Head of caudate nucleus (tissue), 42 donors: ENCODE data around the gene ZKSCAN1.
"Not testable (repeated sequence)": the region's sequence is repeated elsewhere in the genome, so short reads cannot be mapped to it uniquely, and the experiment has no call there.

Experiments
- DNase-seq, 42 donors: peaks; one replicate each; pipeline versions ENCODE4 v3.0.0 to v3.0.0-alpha.2; 2020 to 2021; ENCODE audit warnings: mixed read lengths in 7 of 42
- intact Hi-C: fragments of 100-400 bp; cut with DNase I; formaldehyde crosslinking; loops from one replicate; pipeline ENCODE4 v1.15.0; 2022

Gene ZKSCAN1

GRCh38 chr7:100015232-100016214 lies at the start of gene ZKSCAN1:
Gene ZKSCAN1 (plus strand): TSS chr7:100015596. CDS start chr7:100023507, 7,911 bp downstream.
- peak; percentile 78 to 96 (median 90) for DNase-seq
- intact Hi-C loops = no loop called here

DNA sequence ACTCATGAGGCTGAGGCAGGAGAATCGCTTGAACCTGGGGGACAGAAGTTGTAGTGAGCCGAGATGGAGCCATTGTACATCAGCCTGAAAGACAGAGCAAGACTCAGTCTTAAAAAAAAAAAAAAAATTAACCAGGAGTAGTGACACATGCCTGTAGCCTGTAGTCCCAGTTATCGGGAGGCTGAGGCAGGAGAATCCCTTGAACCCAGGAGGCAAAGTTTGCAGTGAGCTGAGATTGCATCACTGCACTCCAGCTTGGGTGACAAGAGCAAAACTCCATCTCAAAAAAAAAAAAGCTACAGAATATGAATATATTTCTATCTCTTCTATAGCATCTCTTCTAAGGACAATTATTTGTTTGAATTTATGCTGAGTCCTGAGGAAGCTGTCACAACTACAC lies 46.1 kb upstream of the ZKSCAN1 start:
- DNase-seq = no peak
- intact Hi-C loops = no loop called here

DNA sequence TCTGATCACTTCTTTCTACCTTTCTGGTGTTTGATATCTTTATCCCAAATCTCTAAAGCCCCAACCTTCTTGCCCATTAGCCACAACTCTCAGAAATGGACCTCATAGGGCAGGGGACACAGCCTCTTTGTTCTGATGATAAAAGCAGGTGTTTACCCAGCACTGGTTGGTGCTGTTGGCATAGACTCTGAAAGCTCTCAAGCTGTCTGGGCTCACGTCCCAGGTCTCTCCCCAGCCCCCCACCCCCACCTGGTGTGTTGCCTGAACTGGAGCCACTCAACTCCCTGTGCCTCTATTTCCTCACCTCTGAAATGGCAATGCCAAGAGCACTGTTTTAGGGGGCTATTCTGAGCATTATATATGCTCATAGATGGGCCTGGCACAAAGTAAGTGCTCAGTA lies 45.6 kb upstream of the ZKSCAN1 start:
- DNase-seq, intact Hi-C loops: not testable (repeated sequence)

- intact Hi-C loops = no loop called here
- no peak for DNase-seq
Observed at GRCh38 chr7:99971242-99971641, 44.2 kb upstream of the ZKSCAN1 start.

DNA sequence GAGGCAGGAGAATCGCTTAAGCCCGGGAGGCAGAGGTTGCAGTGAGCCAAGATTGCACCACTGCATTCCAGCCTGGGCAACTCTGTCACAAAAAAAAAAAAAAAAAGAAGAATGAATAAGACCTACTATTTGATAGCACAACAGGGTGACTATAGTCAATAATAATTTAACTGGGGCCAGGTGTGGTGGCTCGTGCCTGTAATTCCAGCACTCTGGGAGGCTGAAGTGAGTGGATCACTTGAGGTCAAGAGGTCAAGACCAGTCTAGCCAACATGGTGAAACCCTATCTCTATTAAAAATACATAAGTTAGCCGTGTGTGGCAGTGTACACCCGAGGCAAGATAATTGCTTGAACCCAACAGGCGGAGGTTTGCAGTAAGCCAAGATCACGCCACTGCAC lies 41.6 kb upstream of the ZKSCAN1 start:
- DNase-seq, intact Hi-C loops: not testable (repeated sequence)

DNA sequence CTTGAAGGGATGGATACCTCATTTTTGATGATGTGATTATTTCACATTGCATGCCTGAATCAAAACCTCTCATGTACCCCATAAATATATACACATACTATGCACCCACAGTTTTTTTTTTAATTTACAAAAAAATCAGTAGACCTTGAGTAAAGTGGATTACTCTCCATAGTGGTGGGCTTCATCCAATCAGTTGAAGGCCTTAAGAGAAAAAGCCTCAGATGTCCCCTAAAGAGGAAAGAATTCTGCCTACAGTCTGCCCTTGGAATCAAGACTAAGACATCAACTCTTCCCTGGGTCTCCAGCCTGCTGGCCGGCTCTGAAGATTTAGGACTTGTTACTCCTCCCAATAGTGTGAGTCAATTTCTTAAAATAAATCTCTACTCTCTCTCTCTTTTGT lies 40.7 kb upstream of the ZKSCAN1 start:
- DNase-seq = no peak
- intact Hi-C loops = no loop called here

DNA sequence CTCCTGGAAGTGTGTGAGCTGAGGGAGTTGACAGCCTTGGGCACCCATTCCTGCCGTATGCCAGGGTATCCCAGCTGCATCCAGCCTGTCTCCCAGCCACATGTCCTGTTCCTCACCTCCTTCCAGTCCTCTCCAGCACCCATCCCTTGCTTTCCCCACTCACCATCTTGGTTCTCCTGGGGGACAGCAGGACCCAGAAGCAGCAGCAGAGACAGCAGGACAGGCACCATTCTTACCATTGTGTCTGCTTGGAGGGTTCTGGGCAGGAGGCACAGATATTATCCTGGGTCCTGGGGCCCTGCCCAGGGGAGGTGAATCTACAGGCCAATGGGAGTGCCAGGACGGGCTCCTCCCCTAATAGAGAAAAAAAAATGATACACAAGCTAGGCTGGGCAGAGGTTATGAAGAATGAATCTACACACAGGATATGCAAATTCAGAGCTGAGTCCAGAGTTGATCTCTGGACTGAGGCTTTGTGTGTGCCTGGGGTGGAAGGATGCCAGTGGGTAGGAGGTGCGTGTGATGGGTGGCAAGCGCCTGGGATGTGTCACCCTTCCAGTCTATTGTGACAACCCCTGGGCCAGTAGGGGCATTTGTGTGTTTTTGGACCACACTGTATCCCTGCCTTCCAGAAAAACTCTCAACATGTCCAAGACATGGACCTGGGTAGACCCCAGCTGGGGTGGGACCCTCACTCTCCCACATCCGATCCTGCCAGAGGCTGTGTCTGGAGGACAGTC lies 39.4 kb upstream of the ZKSCAN1 start, which contains the start of gene AZGP1:
Gene AZGP1 (minus strand): TSS at position 250 of the 740 bp plus-strand sequence. CDS start 11 bp downstream, at position 239.
- intact Hi-C loops = no loop called here

DNA sequence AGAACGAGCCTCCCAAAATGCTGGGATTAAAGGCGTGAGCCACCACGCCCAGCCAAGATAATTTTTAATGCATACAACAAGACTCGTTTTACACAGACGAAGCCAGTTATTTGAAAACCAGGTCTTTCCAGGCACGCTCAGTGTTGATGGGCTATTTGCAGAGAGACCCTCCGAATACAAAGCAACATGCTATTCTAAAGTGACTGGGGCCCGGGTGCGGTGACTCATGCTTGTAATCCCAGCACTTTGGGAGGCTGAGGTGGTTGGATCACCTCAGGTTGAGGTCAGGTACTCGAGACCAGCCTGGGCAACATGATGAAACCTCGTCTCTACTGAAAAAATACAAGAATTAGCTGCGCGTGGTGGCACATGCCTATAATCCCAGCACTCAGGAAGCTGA lies 38.8 kb upstream of the ZKSCAN1 start:
- intact Hi-C loops = no loop called here

More for the DNA sequence above, 39.4 kb upstream of the ZKSCAN1 start, which contains the start of gene AZGP1:
- peak in 33 of 42 donors; percentile 10 to 88 (median 45) for DNase-seq

DNA sequence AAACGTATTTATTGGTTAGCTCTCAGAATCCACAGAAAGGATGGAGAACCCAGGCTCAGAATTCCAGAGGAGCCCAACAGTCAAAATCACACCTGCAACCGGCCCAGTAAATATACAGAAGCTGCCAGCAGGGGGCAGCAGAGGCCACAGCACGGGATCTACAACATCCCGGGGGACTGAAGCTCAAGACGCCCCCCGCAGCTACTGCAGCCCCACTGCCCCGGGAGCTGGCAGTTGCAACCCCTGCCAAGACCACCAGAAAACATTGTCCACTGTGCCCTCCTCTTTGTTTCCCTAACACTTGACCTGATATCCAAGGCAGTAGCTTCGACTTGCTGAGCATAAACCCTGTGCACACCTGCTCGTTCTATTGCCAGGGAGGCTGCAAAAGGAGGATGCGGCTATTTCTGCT lies 35.6 kb upstream of the ZKSCAN1 start:
- intact Hi-C loops = not testable (repeated sequence)
- peak in 41 of 42 donors; percentile 50 to 92 (median 78) for DNase-seq

More for the DNA sequence above, 38.8 kb upstream of the ZKSCAN1 start:
- DNase-seq = no peak

DNA sequence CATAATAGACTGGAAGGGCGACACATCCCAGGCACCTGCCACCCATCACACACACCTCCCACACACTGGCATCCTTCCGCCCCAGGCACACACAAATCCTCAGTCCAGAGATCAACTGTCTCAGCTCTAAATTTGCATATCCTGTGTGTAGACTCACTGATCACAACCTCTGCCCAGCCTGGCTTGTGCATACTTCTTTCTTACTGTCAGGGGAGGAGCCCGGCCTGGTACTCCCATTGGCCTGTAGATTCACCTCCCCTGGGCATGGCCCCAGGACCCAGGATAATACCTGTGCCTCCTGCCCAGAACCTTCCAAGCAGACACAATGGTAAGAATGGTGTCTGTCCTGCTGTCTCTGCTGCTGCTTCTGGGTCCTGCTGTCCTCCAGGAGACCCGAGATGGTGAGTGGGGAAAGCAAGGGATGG lies 34.9 kb upstream of the ZKSCAN1 start:
- DNase-seq, intact Hi-C loops: not testable (repeated sequence)

GRCh38 chr7:99981066-99981465 lies 34.3 kb upstream of the ZKSCAN1 start:
- intact Hi-C loops, DNase-seq: not testable (repeated sequence)

DNA sequence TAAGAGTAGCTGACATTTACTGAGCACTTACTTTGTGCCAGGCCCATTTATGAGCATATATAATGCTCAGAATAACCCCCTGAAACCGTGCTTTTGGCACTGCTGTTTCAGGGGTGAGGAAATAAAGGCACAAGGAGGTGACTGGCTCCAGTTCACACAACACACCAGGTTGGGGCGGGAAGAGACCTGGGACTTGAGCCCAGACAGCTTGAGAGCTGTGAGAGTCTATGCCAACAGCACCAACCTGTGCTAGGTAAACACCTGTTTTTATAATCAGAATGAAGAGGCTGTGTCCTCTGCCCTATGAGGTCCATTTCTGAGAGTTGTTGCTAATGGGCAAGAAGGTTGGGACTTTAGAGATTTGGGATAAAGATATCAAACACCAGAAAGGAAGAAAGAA lies 30.8 kb upstream of the ZKSCAN1 start:
- no peak for DNase-seq
- intact Hi-C loops = no loop called here

- intact Hi-C loops = loop anchor here (5.0 kb wide), 1 partner anchor 70 kb away; the partner anchor contains the start of gene TRIM4
- DNase-seq = not testable (repeated sequence)
Observed at GRCh38 chr7:99987306-99987705, 28.1 kb upstream of the ZKSCAN1 start.

GRCh38 chr7:99987846-99988245 lies 27.6 kb upstream of the ZKSCAN1 start:
- intact Hi-C loops = loop anchor here (5.0 kb wide), 1 partner anchor 71 kb away; the partner anchor contains the start of gene TRIM4
- no peak for DNase-seq

GRCh38 chr7:99990460-99990852 lies 24.9 kb upstream of the ZKSCAN1 start:
- DNase-seq = peak in 13 of 42 donors; percentile 12 to 49 (median 28)
- intact Hi-C loops = loop anchor here (5.0 kb wide), 1 partner anchor 62 kb away; no protein-coding TSS in a partner anchor

- DNase-seq = not testable (repeated sequence)
- intact Hi-C loops = loop anchor here (5.0 kb wide), 1 partner anchor 61 kb away; no protein-coding TSS in a partner anchor
Observed at GRCh38 chr7:99991543-99991942, 23.9 kb upstream of the ZKSCAN1 start.

DNA sequence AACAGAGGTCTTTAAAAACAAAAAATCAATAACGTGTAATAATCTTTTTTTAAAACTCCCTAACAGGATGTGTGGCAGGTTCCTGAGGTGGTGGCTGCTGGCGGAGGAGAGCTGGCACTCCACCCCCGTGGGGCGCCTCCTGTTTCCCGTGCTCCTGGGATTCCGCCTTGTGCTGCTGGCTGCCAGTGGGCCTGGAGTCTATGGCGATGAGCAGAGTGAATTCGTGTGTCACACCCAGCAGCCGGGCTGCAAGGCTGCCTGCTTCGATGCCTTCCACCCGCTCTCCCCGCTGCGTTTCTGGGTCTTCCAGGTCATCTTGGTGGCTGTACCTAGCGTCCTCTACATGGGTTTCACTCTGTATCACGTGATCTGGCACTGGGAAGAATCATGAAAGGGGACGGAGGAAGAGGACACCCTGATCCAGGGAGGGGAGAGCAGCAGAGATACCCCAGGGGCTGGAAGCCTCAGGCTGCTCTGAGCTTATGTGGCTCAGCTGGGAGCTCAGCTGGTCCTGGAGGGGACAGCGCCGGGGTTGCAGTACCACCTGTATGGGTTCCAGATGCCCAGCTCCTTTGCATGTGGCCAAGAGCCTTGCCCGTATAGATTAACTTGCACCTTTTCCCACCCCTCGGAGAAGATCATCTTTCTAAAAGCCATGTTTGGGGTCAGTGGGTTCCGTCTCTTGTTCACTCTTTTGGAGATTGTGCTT lies 22.9 kb upstream of the ZKSCAN1 start:
- intact Hi-C loops = loop anchor here (5.0 kb wide), 1 partner anchor 60 kb away; no protein-coding TSS in a partner anchor
- no peak for DNase-seq

GRCh38 chr7:99994819-99995218 lies 20.6 kb upstream of the ZKSCAN1 start:
- intact Hi-C loops = loop anchor here (5.0 kb wide), 1 partner anchor 57 kb away; no protein-coding TSS in a partner anchor
- DNase-seq = peak in 1 of 42 donors; percentile 37
